H9 (cell line): Measurements from ENCODE around the gene CRISPLD2. TPM values are rescaled to one million over a fixed set of nuclear protein-coding genes. Genes with fewer than 3 reads are reported as not detected.

Experiments used
- DNase-seq: peaks from one replicate; pipeline ENCODE4 v3.0.0-alpha.2; 2017
- H2AFZ ChIP-seq: one replicate; pipeline ENCODE4 v1.6.1; 2013; ENCODE audit warnings: mild to moderate bottlenecking, low read length, control low read depth, moderate library complexity
- H2AK5ac ChIP-seq: 2 replicates; pipeline ENCODE4 v1.6.1; 2013; ENCODE audit warnings: low read length, control low read depth, mixed read lengths; ENCODE audit not compliant: insufficient read length
- H2BK120ac ChIP-seq: one replicate; pipeline ENCODE4 v1.6.1; 2013; ENCODE audit warnings: low read depth, mild to moderate bottlenecking, low read length, control low read depth, inconsistent platforms; ENCODE audit not compliant: poor library complexity, severe bottlenecking
- H2BK12ac ChIP-seq: 2 replicates; pipeline ENCODE4 v1.6.1; 2013; ENCODE audit warnings: low read length, control low read depth, mixed read lengths, low read depth; ENCODE audit not compliant: insufficient read length
- H2BK15ac ChIP-seq: 2 replicates; pipeline ENCODE4 v1.6.1; 2013; ENCODE audit warnings: low read depth, low read length, control low read depth
- H2BK20ac ChIP-seq: one replicate; pipeline ENCODE4 v1.6.1; 2013; ENCODE audit warnings: low read depth, mild to moderate bottlenecking, low read length, control low read depth, inconsistent platforms; ENCODE audit not compliant: poor library complexity, severe bottlenecking
- H2BK5ac ChIP-seq: 2 replicates; pipeline ENCODE4 v1.6.1; 2013; ENCODE audit warnings: low read length, control low read depth, mixed read lengths; ENCODE audit not compliant: insufficient read length
- H3K14ac ChIP-seq: 2 replicates; pipeline ENCODE4 v1.6.1; 2013; ENCODE audit warnings: low read length, control low read depth; ENCODE audit not compliant: insufficient read depth
- H3K18ac ChIP-seq: 2 replicates; pipeline ENCODE4 v1.6.1; 2013; ENCODE audit warnings: low read depth, mild to moderate bottlenecking, mixed read lengths, low read length, control low read depth; ENCODE audit not compliant: insufficient read length
- H3K23ac ChIP-seq: 2 replicates; pipeline ENCODE4 v1.6.1; 2013; ENCODE audit warnings: low read length, control low read depth, mixed read lengths, low read depth; ENCODE audit not compliant: insufficient read length
- H3K23me2 ChIP-seq: 2 replicates; pipeline ENCODE4 v1.6.1; 2013; ENCODE audit warnings: low read depth, mild to moderate bottlenecking, mixed read lengths, low read length, control low read depth; ENCODE audit not compliant: insufficient read length, poor library complexity, severe bottlenecking
- H3K27ac ChIP-seq: 2 replicates; pipeline ENCODE4 v1.5.1; 2013; ENCODE audit warnings: low read length, control low read depth, mixed read lengths, low read depth; ENCODE audit not compliant: insufficient read length
- H3K27me3 ChIP-seq: 2 replicates; pipeline ENCODE4 v1.6.1; 2013; ENCODE audit warnings: low read length, control low read depth, inconsistent platforms; ENCODE audit not compliant: insufficient read depth
- H3K4ac ChIP-seq: 2 replicates; pipeline ENCODE4 v1.6.1; 2013; ENCODE audit warnings: low read depth, mild to moderate bottlenecking, control low read depth, inconsistent platforms, low read length, moderate library complexity
- H3K4me1 ChIP-seq: 2 replicates; pipeline ENCODE4 v1.6.1; 2013; ENCODE audit warnings: low read length, control low read depth, inconsistent platforms; ENCODE audit not compliant: insufficient read depth
- H3K4me2 ChIP-seq: 2 replicates; pipeline ENCODE4 v1.6.1; 2013; ENCODE audit warnings: low read length, control low read depth, mixed read lengths; ENCODE audit not compliant: insufficient read length, insufficient read depth
- H3K56ac ChIP-seq: 2 replicates; pipeline ENCODE4 v1.6.1; 2013; ENCODE audit warnings: low read depth, mild to moderate bottlenecking, mixed read lengths, low read length, control low read depth; ENCODE audit not compliant: insufficient read length
- H3K79me1 ChIP-seq: 2 replicates; pipeline ENCODE4 v1.6.1; 2013; ENCODE audit warnings: low read depth, mild to moderate bottlenecking, moderate library complexity, low read length, control low read depth, inconsistent platforms; ENCODE audit not compliant: insufficient read depth, poor library complexity, severe bottlenecking
- H3K79me2 ChIP-seq: 2 replicates; pipeline ENCODE4 v1.6.1; 2013; ENCODE audit warnings: low read length, control low read depth, inconsistent platforms; ENCODE audit not compliant: insufficient read depth
- H3K9ac ChIP-seq: 2 replicates; pipeline ENCODE4 v1.6.1; 2013; ENCODE audit warnings: low read length, control low read depth, mixed read lengths; ENCODE audit not compliant: insufficient read length; ENCODE audit errors: extremely low read depth
- H3K9me3 ChIP-seq: one replicate; pipeline ENCODE4 v1.6.1; 2013; ENCODE audit warnings: low read depth, low read length, inconsistent platforms; ENCODE audit not compliant: control insufficient read depth
- H3T11ph ChIP-seq: one replicate; pipeline ENCODE4 v1.6.1; 2013; ENCODE audit warnings: mild to moderate bottlenecking, low read length, control low read depth, inconsistent platforms
- H4K20me1 ChIP-seq: one replicate; pipeline ENCODE4 v1.6.1; 2013; ENCODE audit not compliant: control insufficient read depth, insufficient read length, insufficient read depth
- H4K5ac ChIP-seq: 2 replicates; pipeline ENCODE4 v1.6.1; 2013; ENCODE audit warnings: low read depth, mild to moderate bottlenecking, mixed read lengths, low read length, control low read depth; ENCODE audit not compliant: insufficient read length
- H4K8ac ChIP-seq: replicated peaks from 2 replicates; pipeline ENCODE4 v1.6.1; 2013; ENCODE audit warnings: low read length, control low read depth, mixed read lengths, low read depth; ENCODE audit not compliant: insufficient read length
- H4K91ac ChIP-seq: 2 replicates; pipeline ENCODE4 v1.6.1; 2013; ENCODE audit warnings: low read depth, mild to moderate bottlenecking, moderate library complexity, mixed read lengths, low read length, control low read depth; ENCODE audit not compliant: insufficient read length
- H3K27ac Mint-ChIP-seq, 3 experiments: 2 replicates in 2 of 3; 3 replicates in 1 of 3; pipeline ENCODE4 v1.8.0; 2020 to 2021; ENCODE audit warnings: mixed read lengths in 3 of 3, mild to moderate bottlenecking in 1 of 3, moderate library complexity in 1 of 3
- H3K27me3 Mint-ChIP-seq: 2 replicates; pipeline ENCODE4 v1.8.0; 2021; ENCODE audit warnings: low read depth, mild to moderate bottlenecking, moderate library complexity, mixed read lengths
- H3K36me3 Mint-ChIP-seq, 3 experiments: 2 replicates in 2 of 3; 3 replicates in 1 of 3; pipeline ENCODE4 v1.8.0; 2020 to 2021; ENCODE audit warnings: low read depth in 3 of 3, mixed read lengths in 3 of 3; ENCODE audit not compliant: insufficient read depth in 1 of 3
- H3K4me1 Mint-ChIP-seq, 2 experiments: 2 replicates each; pipeline ENCODE4 v1.8.0; 2020; ENCODE audit warnings: mixed read lengths in 2 of 2
- H3K4me3 Mint-ChIP-seq, 2 experiments: 2 replicates in 1 of 2; 3 replicates in 1 of 2; pipeline ENCODE4 v1.8.0; 2020 to 2021; ENCODE audit warnings: mild to moderate bottlenecking in 2 of 2, mixed read lengths in 2 of 2, moderate library complexity in 1 of 2
- H3K9me3 Mint-ChIP-seq, 2 experiments: 2 replicates in 1 of 2; 3 replicates in 1 of 2; pipeline ENCODE4 v1.8.0; 2020; ENCODE audit warnings: mild to moderate bottlenecking in 2 of 2, mixed read lengths in 2 of 2, moderate library complexity in 1 of 2
- whole genome bisulfite sequencing: extraction: QIAGEN DNeasy Blood & Tissue Kit; methylation state at CpG from one replicate; pipeline ENCODE4 v1.1.7; 2013; ENCODE audit warnings: missing lambda C conversion rate, low lambda C conversion rate, mixed read lengths; ENCODE audit not compliant: insufficient read length; ENCODE audit errors: extremely low coverage; 5-methylcytosine and 5-hydroxymethylcytosine counted together
- total RNA-seq: library from RNA; stranded (reverse); gene quantifications from 2 replicates; pipeline ENCODE4 v1.2.1, GENCODE V29; 2021
- TF ChIP-seq, protein P1 (sequence below): fragments of 200-600 bp; sonication (generic); conservative IDR thresholded peaks from 3 replicates; pipeline ENCODE4 v1.8.0; 2021; ENCODE audit warnings: antibody characterized with exemption, mild to moderate bottlenecking

Gene CRISPLD2
- total RNA-seq, 1 experiment from 2014 or later = 2.3 TPM

DNA sequence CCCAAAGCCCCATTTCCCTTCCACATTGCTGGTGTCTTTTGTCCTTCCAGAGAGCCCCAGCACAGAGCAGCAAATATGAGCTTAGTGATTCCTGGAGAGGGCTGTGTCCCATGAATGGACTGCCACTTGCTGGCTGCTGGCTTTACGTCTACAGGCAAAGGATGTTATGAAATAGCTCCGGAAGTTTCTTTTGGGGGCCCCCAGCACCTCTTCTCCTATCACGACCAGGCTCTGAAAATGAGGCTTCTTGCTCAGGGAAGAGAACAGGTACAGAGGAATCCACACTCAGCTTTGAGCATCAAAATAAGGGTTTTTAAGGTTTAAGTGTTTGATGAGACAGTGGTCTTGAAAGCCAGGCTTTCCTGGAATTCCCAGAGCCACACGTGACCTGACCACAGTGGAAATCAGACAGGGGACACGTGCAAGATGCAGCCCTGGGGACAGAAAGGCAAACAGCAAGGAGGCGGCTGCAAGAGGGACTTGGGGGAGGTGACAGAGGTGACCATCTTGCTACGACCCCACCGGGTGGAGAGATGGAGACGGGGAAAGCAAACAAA lies 133.5 kb downstream of the CRISPLD2 start:
- Histone ChIP-seq H4K20me1 (no peaks in the 10 kb centered on the region), H3K79me2 (no peaks in the 10 kb centered on the region), H4K8ac (no peak overlapping the region), H3K18ac (no peak overlapping the region), H3K27me3 (no peaks in the 10 kb centered on the region), H3K9ac (no peak overlapping the region), H2BK120ac (no peak overlapping the region), H3K23me2 (no peaks in the 10 kb centered on the region), H3K27ac (no peak overlapping the region), H3K23ac (no peak overlapping the region), H4K91ac (no peak overlapping the region), H3K56ac (no peak overlapping the region), H3K4me2 (no peak overlapping the region), H3K4ac (no peak overlapping the region), H3K79me1 (no peaks in the 10 kb centered on the region), H3K4me1 (no peaks in the 10 kb centered on the region), H3T11ph (no peak overlapping the region), H2BK15ac (no peak overlapping the region), H2BK12ac (no peak overlapping the region), H2AK5ac (no peak overlapping the region), H3K14ac (no peak overlapping the region), H4K5ac (no peak overlapping the region), H2AFZ (no peak overlapping the region), H2BK20ac (no peak overlapping the region), H2BK5ac (no peak overlapping the region), H3K9me3 (no peaks in the 10 kb centered on the region)
- Mint-ChIP-seq H3K4me3 (no peak overlapping the region), H3K27ac (no peak overlapping the region), H3K27me3 (peaks cover 4% of the 10 kb centered on the region; the same call in 1 of the 2 replicates), H3K36me3 (no peaks in the 10 kb centered on the region), H3K4me1 (peaks cover 0 to 2% of the 10 kb centered on the region in 2 experiments; a peak in 1 of 4 replicates), H3K9me3 (no peaks in the 10 kb centered on the region)
- no CpG with 5 or more reads among the region's 9 CpGs for WGBS
- TF ChIP-seq, protein P1, sequence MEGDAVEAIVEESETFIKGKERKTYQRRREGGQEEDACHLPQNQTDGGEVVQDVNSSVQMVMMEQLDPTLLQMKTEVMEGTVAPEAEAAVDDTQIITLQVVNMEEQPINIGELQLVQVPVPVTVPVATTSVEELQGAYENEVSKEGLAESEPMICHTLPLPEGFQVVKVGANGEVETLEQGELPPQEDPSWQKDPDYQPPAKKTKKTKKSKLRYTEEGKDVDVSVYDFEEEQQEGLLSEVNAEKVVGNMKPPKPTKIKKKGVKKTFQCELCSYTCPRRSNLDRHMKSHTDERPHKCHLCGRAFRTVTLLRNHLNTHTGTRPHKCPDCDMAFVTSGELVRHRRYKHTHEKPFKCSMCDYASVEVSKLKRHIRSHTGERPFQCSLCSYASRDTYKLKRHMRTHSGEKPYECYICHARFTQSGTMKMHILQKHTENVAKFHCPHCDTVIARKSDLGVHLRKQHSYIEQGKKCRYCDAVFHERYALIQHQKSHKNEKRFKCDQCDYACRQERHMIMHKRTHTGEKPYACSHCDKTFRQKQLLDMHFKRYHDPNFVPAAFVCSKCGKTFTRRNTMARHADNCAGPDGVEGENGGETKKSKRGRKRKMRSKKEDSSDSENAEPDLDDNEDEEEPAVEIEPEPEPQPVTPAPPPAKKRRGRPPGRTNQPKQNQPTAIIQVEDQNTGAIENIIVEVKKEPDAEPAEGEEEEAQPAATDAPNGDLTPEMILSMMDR = no peak
- no peak for DNase-seq
